ENCODE data around the gene SCARF2. TPM values are rescaled to one million over a fixed set of nuclear protein-coding genes. Genes with fewer than 3 reads are reported as not detected.

Gene SCARF2
- total and polyA plus RNA-seq, 2 of the 13 experiments (the other 11 are each of a cell fraction or from before 2014, with no cell fraction given) = 3.3 to 6.2 TPM

DNA sequence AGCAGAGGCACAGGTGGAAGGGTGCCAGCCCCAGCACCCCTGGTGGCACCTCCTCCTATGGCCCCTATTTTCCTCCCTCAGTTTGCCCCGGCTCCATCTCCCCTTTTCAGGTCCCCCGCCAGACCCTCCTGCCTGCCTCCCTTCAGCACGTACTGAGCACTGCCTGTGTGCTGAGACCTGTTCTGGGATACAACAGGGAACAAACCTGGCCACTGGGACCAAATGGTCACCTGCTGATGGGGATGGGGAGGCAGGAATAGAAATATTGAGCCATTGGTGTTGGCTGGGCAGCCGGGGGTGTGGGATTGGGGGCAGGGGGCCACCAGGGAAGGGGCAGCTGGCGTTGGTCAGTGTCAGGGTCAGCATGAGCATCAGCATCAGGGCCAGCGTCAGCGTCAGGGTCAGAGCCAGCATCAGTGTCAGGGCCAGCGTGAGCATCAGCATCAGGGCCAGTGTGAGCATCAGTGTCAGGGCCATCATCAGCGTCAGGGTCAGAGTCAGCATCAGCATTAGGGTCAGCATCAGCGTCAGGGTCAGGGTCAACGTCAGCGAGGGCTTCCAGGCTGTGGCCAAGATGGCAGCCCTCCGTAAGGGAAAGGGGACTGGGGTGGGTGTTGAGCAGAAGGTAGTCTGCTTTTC, 36.1 kb downstream of the SCARF2 start (continued):
- TF ChIP-seq, protein P1, sequence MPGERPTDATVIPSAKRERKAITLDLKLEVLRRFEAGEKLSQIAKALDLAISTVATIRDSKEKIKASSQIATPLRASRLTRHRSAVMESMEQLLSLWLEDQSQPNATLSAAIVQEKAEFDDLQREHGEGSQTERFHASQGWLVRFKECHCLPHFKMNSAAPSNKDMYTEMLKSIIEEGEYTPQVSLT (CRISPR knock-in tag; IDR thresholded peaks at IDR 0.05; ENCODE audit: borderline replicate concordance, low read depth) = no peak
- TF ChIP-seq JUND (CRISPR knock-in tag; IDR thresholded peaks at IDR 0.05) = no peak
- TF ChIP-seq, protein P2, sequence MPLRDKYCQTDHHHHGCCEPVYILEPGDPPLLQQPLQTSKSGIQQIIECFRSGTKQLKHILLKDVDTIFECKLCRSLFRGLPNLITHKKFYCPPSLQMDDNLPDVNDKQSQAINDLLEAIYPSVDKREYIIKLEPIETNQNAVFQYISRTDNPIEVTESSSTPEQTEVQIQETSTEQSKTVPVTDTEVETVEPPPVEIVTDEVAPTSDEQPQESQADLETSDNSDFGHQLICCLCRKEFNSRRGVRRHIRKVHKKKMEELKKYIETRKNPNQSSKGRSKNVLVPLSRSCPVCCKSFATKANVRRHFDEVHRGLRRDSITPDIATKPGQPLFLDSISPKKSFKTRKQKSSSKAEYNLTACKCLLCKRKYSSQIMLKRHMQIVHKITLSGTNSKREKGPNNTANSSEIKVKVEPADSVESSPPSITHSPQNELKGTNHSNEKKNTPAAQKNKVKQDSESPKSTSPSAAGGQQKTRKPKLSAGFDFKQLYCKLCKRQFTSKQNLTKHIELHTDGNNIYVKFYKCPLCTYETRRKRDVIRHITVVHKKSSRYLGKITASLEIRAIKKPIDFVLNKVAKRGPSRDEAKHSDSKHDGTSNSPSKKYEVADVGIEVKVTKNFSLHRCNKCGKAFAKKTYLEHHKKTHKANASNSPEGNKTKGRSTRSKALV (CRISPR knock-in tag; IDR thresholded peaks at IDR 0.05) = no peak
- TF ChIP-seq SCMH1 (CRISPR knock-in tag; IDR thresholded peaks at IDR 0.05; ENCODE audit: borderline replicate concordance) = no peak

DNA sequence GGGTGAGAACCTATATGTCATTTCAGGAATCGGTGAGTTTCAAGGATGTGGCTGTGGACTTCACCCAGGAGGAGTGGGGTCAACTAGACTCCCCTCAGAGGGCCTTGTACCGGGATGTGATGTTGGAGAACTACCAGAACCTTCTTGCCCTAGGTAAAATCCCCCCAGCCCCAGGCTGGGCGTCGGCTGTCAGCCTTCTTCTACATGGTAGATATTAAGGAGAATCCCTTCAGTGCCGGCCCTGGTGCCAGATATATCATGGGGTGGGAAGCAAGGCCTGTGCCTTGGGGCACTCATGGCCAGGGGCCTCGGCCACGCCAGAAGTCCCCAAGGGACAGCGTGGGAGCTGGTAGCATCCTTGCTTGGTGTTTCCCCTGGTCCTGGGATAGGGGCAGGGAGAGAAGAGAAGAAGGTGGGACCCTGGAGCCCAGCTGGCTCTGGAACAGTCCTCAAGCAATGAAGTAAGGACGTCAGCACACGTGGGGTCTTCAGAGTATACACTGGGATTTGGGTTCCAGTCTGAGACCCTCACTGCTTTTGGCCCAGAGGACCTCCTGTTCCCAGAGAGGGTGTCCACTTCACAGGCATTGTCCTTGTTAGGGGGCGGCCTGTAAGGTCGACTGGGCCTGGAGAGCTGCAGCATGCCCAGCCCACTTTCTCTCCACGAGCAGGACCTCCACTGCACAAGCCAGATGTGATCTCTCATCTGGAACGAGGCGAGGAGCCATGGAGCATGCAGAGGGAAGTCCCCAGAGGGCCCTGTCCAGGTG, 36.8 kb downstream of the SCARF2 start:
- H3K4me3 ChIP-seq (replicated peaks in 1 of 3; ENCODE audit: insufficient read depth in 1 of 3, low read depth in 2 of 3, low read length in 3 of 3) = no peak overlapping the region
- no peaks in the 10 kb centered on the region for H3K27me3 ChIP-seq (ENCODE audit: control insufficient read depth in 1 of 2, insufficient read depth in 2 of 2, low read length in 2 of 2)
- H3K79me2 ChIP-seq (ENCODE audit: insufficient read depth, low read length) = peaks cover 2% of the 10 kb centered on the region
- peaks cover 20% of the 10 kb centered on the region for H3K4me1 ChIP-seq (ENCODE audit: insufficient read depth, low read length)
- no peaks in the 10 kb centered on the region for H4K20me1 ChIP-seq (ENCODE audit: insufficient read depth, low read length)
- WGBS (ENCODE audit: low lambda C conversion rate) = 97% methylated on average over 7 of the region's 15 CpGs
- no TSS peak for BruUV-seq (replicated peaks)
- in situ Hi-C loops (cut with HindIII; ENCODE audit: extremely low pct_ligation_motif_present, low pct_unique_long_range_greater_than_20kb) = no loop called here
- CTCF ChIA-PET (ENCODE audit: low intra/inter-chr PET ratio, low total read pairs) = no interaction called here
- intact Hi-C loops (cut with micrococcal nuclease; ENCODE audit: unreplicated experiment) = no loop called here
- no peak overlapping the region for H2AFZ ChIP-seq (ENCODE audit: low read length)
- H3K9ac ChIP-seq (ENCODE audit: insufficient read depth, low read depth, low read length) = no peak overlapping the region
- FAIRE-seq = no peak
- POLR2A ChIA-PET = no interaction called here
- TF ChIP-seq U2AF2 (IDR thresholded peaks at IDR 0.05; ENCODE audit: low read depth, low read length) (no peak), GPN1 (CRISPR knock-in tag; IDR thresholded peaks at IDR 0.05; ENCODE audit: borderline replicate concordance) (no peak)
- TF ChIP-seq, protein P3, sequence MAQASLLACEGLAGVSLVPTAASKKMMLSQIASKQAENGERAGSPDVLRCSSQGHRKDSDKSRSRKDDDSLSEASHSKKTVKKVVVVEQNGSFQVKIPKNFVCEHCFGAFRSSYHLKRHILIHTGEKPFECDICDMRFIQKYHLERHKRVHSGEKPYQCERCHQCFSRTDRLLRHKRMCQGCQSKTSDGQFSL (CRISPR knock-in tag; IDR thresholded peaks at IDR 0.05) = no peak
- ATAC-seq = no peak
- H3K27ac ChIP-seq (ENCODE audit: extremely low read length, insufficient read depth, low read length) = no peak overlapping the region
- no peak overlapping the region for H3K4me2 ChIP-seq (ENCODE audit: low read depth, low read length)
- H3K9me3 ChIP-seq (ENCODE audit: low read length) = no peaks in the 10 kb centered on the region
- no peak for DNase-seq (ENCODE audit: low spot score)
- peaks cover 7 to 23% of the 10 kb centered on the region in 2 experiments; a peak in 4 of 5 replicates for H3K36me3 ChIP-seq (replicated peaks in 1 of 2; ENCODE audit: control insufficient read depth in 1 of 2, insufficient read depth in 2 of 2, low read length in 2 of 2)

Data from HepG2 (cell line).